Mesothelial cell of epicardium (in vitro differentiated cells): ENCODE measurements around the gene CEP250. TPM values are rescaled to one million over a fixed set of nuclear protein-coding genes. Genes with fewer than 3 reads are reported as not detected.

Source experiments
- DNase-seq, 2 experiments: peaks; one replicate each; pipeline ENCODE4 v3.0.0; 2021; ENCODE audit warnings: low spot score in 2 of 2; ENCODE audit not compliant: unreplicated experiment in 2 of 2
- H3K27ac Mint-ChIP-seq: 2 replicates; pipeline ENCODE4 v1.8.0; 2021; ENCODE audit warnings: mixed read lengths
- H3K27me3 Mint-ChIP-seq: 2 replicates; pipeline ENCODE4 v1.8.0; 2021; ENCODE audit warnings: low read depth, mixed read lengths
- H3K36me3 Mint-ChIP-seq: 2 replicates; pipeline ENCODE4 v1.8.0; 2021; ENCODE audit warnings: mixed read lengths
- H3K4me1 Mint-ChIP-seq: 2 replicates; pipeline ENCODE4 v1.8.0; 2021; ENCODE audit warnings: mixed read lengths
- H3K4me3 Mint-ChIP-seq: 2 replicates; pipeline ENCODE4 v1.8.0; 2021; ENCODE audit warnings: mild to moderate bottlenecking, moderate library complexity, mixed read lengths
- H3K9me3 Mint-ChIP-seq: 2 replicates; pipeline ENCODE4 v1.8.0; 2021; ENCODE audit warnings: mixed read lengths
- total RNA-seq: library from RNA; stranded (reverse); gene quantifications from 3 replicates; pipeline ENCODE4 v1.2.1, GENCODE V29; 2021
- TF ChIP-seq, protein P1 (sequence below): fragments of 200-600 bp; sonication (generic); IDR thresholded peaks from one replicate; pipeline ENCODE4 v1.5.0; 2021; ENCODE audit warnings: antibody characterized with exemption; ENCODE audit not compliant: unreplicated experiment

Gene CEP250
- total RNA-seq, 1 donor from 2014 or later: 65.5 TPM

DNA sequence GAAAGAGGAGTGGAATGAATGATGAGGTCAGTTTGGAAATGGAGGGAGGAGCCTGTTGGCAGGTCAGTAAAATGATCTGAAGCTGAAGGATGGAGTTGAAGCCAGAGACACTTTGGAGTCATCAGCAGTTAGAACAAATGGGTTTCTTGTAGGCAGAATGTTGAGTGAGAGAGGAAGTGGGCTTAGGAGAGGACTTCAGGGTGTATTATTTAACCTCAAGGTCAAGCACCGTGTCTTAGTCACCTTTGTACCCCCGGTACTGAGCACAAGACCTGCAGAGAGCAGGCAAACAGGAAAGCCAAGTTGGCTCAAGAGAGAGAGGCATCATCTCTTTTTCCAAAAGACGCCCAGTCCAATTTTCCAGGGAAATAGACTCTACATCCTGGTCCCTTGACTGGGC lies 50.8 kb downstream of the CEP250 start:
- H3K27me3 Mint-ChIP-seq: no peaks in the 10 kb centered on the region
- no peaks in the 10 kb centered on the region for H3K9me3 Mint-ChIP-seq
- peaks cover 29% of the 10 kb centered on the region for H3K36me3 Mint-ChIP-seq
- no peak for DNase-seq
- TF ChIP-seq, protein P1, sequence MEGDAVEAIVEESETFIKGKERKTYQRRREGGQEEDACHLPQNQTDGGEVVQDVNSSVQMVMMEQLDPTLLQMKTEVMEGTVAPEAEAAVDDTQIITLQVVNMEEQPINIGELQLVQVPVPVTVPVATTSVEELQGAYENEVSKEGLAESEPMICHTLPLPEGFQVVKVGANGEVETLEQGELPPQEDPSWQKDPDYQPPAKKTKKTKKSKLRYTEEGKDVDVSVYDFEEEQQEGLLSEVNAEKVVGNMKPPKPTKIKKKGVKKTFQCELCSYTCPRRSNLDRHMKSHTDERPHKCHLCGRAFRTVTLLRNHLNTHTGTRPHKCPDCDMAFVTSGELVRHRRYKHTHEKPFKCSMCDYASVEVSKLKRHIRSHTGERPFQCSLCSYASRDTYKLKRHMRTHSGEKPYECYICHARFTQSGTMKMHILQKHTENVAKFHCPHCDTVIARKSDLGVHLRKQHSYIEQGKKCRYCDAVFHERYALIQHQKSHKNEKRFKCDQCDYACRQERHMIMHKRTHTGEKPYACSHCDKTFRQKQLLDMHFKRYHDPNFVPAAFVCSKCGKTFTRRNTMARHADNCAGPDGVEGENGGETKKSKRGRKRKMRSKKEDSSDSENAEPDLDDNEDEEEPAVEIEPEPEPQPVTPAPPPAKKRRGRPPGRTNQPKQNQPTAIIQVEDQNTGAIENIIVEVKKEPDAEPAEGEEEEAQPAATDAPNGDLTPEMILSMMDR: no peak
- H3K27ac Mint-ChIP-seq: no peak overlapping the region
- H3K4me3 Mint-ChIP-seq: no peak overlapping the region
- H3K4me1 Mint-ChIP-seq: no peaks in the 10 kb centered on the region

DNA sequence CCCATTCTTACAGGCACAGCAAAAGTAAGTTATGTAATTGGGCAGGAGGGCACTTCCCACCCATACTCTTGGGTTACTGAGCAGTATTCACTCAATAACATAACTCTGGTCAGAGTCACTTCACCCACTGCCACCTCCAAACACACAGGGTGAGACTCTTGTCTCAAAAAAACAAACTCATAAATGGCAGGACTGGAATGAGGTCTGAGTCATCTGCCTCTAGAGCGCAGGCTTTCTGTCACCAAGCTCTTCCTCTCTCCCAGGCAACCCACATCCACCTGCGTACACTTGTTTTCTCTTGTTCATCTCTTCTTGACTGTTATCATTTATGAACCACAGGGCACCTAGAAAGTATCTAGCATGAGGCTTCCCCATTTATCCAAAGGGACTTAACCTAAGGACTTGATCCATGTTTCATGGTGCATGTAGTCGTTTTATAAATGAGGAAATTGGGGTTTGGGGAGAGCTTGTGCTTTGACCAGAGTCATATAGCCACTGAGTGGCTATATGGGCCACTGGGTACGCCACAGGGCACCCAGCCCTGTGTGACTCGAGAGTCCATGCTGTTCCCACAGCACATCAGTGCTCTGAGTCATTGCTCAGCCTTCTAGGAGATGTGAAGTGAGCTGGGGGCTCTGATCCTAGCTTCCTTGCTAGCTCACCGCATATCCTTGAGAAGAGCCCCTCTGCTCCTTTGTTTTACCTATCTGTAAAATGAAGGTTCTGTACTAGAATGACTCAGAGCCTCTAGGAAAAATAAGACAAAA lies 51.7 kb downstream of the CEP250 start:
- no peaks in the 10 kb centered on the region for H3K9me3 Mint-ChIP-seq
- no peak overlapping the region for H3K4me3 Mint-ChIP-seq
- no peak overlapping the region for H3K27ac Mint-ChIP-seq
- no peaks in the 10 kb centered on the region for H3K27me3 Mint-ChIP-seq
- H3K36me3 Mint-ChIP-seq: peaks cover 30% of the 10 kb centered on the region
- TF ChIP-seq, protein P1: no peak
- H3K4me1 Mint-ChIP-seq: no peaks in the 10 kb centered on the region
- no peak for DNase-seq

DNA sequence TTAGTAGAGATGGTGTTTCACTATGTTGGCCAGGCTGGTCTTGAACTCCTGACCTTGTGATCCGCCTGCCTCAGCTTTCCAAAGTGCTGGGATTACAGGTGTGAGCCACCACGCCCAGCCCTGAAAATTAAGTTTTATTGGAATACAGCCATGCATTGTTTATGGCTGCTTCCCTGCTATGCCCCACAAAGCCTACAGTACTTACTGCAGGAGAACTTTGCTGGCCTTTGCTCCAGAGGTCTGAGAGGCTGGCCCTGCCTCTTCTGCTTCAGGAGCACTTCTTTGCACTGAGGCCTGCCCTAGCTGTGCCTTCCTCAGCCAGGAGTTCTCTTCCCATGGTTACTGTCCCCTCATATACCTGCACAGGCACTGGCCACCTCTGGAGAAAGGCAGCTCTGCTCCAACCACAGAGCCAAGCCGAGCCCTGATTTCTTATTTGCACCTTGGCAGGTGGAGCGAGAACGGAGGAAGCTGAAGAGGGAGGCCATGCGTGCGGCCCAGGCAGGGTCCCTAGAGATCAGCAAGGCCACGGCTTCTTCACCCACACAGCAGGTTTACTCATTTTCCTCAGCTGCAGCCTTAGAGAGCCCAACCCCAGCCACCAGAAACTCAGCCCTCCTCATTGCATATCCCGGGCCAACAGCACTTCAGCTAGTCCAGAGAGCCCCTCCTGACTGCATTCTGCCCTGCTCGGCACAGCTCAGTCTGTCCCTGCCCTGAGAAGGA lies 53.3 kb downstream of the CEP250 start:
- TF ChIP-seq, protein P1: no peak
- Mint-ChIP-seq H3K27ac (no peak overlapping the region), H3K4me3 (no peak overlapping the region), H3K4me1 (no peaks in the 10 kb centered on the region), H3K36me3 (peaks cover 17% of the 10 kb centered on the region), H3K9me3 (no peaks in the 10 kb centered on the region), H3K27me3 (no peaks in the 10 kb centered on the region)
- DNase-seq: no peak

DNA sequence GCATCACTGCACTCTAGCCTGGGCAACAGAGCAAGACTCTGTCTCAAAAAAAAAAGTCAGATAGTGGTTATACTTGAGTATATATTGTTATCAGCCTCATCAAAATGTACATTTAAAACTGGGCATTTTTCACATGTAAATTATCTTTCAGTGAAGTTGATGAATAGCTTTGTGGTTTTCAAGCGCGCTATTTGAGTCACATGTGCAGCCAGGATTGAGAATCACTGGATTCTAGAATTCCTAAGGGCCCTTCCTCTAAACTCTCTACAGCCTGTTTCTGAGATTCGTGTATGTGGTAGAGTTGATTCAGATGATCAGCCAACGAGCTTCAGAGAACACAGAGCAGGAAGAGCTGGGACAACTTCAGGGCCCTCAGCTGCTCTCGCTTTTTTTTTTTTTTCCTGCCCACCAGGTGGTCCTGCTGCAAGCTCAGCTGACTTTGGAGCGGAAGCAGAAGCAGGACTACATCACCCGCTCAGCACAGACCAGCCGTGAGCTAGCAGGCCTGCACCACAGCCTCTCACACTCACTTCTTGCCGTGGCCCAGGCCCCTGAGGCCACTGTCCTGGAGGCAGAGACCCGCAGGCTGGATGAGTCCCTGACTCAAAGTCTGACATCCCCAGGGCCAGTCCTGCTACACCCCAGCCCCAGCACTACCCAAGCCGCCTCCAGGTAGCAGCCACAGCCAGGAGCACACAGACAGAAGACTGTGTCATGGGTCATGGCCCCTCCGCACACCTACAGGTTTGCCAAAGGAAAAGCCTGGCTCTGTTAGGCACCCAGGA lies 55.7 kb downstream of the CEP250 start:
- Mint-ChIP-seq H3K27me3 (no peaks in the 10 kb centered on the region), H3K27ac (no peak overlapping the region), H3K4me1 (no peaks in the 10 kb centered on the region), H3K36me3 (peaks cover 7% of the 10 kb centered on the region), H3K9me3 (no peaks in the 10 kb centered on the region), H3K4me3 (no peak overlapping the region)
- TF ChIP-seq, protein P1: no peak
- DNase-seq: no peak

DNA sequence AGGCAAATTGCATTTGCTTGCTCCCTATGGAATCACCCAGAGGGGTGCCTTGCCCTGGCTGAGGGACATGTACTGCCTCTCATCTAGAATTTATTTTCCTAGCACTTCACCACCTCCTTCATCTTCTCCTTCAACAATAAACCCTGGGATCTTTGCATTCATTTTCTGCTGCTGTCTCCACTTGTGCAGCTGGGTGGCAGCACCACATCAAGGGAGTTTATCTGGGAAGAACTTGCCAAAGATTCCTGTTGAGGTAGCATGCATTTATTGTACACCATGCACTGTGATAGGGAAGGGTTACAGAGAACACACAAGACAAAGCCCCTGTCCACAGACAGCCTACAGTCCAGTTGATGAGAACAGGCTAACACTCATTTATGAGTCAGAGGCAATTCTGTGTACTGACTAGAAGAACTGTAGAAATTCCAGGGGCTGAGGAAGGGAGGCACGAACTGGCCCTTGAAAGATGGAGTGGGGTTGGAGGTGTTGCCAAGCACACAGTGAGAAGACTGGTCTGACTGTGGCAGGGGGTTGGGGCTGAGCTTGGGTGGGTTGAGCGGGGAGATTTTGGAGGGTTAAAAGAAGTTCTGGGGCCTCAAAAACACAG lies 56.5 kb downstream of the CEP250 start:
- peaks cover 7% of the 10 kb centered on the region for H3K36me3 Mint-ChIP-seq
- no peak overlapping the region for H3K4me3 Mint-ChIP-seq
- H3K27ac Mint-ChIP-seq: no peak overlapping the region
- no peaks in the 10 kb centered on the region for H3K9me3 Mint-ChIP-seq
- no peaks in the 10 kb centered on the region for H3K4me1 Mint-ChIP-seq
- H3K27me3 Mint-ChIP-seq: no peaks in the 10 kb centered on the region
- TF ChIP-seq, protein P1: peak; percentile 54
- no peak for DNase-seq
